Esophagus squamous epithelium (tissue), 4 donors: ENCODE measurements around the gene ASIP.

Experiments used
- CTCF ChIP-seq, 6 experiments: fragments of 450-650 bp in 4 of 6; fragments of 200-600 bp in 2 of 6; sonication (generic) in 2 of 6; IDR thresholded peaks; one replicate each; pipeline ENCODE4 v1.5.1; 2016 to 2019; ENCODE audit warnings: antibody characterized with exemption in 6 of 6, mild to moderate bottlenecking in 4 of 6, moderate library complexity in 4 of 6
- POLR2A ChIP-seq, 4 donors: fragments of 450-650 bp; IDR thresholded peaks; one replicate each; pipeline ENCODE4 v1.6.1; 2017; ENCODE audit warnings: antibody characterized with exemption in 4 of 4, mild to moderate bottlenecking in 4 of 4, moderate library complexity in 3 of 4

GRCh38 chr20:34290471-34290870, 49.2 kb downstream of the ASIP start:
- no peak for TF ChIP-seq CTCF (IDR thresholded peaks at IDR 0.05)
- TF ChIP-seq POLR2A (IDR thresholded peaks at IDR 0.05), result no peak
